Lung (tissue), 12 donors: ENCODE data around the gene ITM2A. TPM values are rescaled to one million over a fixed set of nuclear protein-coding genes. Genes with fewer than 3 reads are reported as not detected.

Experiments
- ATAC-seq: fragments of 200-7000 bp; cut with Tn5 transposase; one replicate; pipeline ENCODE4 v1.9.1; 2020; ENCODE audit warnings: moderate number of reproducible peaks; ENCODE audit not compliant: insufficient read depth, low FRiP score
- DNase-seq, 3 donors: peaks; one replicate each; pipeline ENCODE4 v3.0.0-alpha.2; 2013 to 2017
- H3K27ac ChIP-seq, 2 donors: one replicate each; pipeline ENCODE4 v1.5.1; 2013; ENCODE audit warnings: mild to moderate bottlenecking in 2 of 2, moderate library complexity in 2 of 2, control low read depth in 1 of 2, inconsistent platforms in 1 of 2, low read depth in 1 of 2, low read length in 1 of 2
- H3K27me3 ChIP-seq, 3 donors: one replicate each; pipeline ENCODE4 v1.5.1; 2013; ENCODE audit warnings: low read length in 2 of 3; ENCODE audit not compliant: control insufficient read depth in 3 of 3, insufficient read depth in 3 of 3
- H3K36me3 ChIP-seq, 4 donors: one replicate each; pipeline ENCODE4 v1.5.1; 2013; ENCODE audit warnings: low read length in 4 of 4, mild to moderate bottlenecking in 1 of 4, moderate library complexity in 1 of 4; ENCODE audit not compliant: control insufficient read depth in 4 of 4, insufficient read depth in 4 of 4
- H3K4me1 ChIP-seq, 5 donors: one replicate each; pipeline ENCODE4 v1.5.1; 2013; ENCODE audit warnings: low read length in 5 of 5, mild to moderate bottlenecking in 2 of 5, moderate library complexity in 1 of 5; ENCODE audit not compliant: control insufficient read depth in 5 of 5, insufficient read depth in 5 of 5
- H3K4me3 ChIP-seq: one replicate; pipeline ENCODE4 v1.5.1; 2013; ENCODE audit warnings: mild to moderate bottlenecking, control low read depth, moderate library complexity
- H3K9ac ChIP-seq, 2 donors: one replicate each; pipeline ENCODE4 v1.5.1; 2013; ENCODE audit warnings: low read length in 2 of 2, control low read depth in 1 of 2; ENCODE audit not compliant: insufficient read depth in 1 of 2
- H3K9me3 ChIP-seq, 4 donors: one replicate each; pipeline ENCODE4 v1.5.1; 2013; ENCODE audit warnings: low read length in 3 of 4, mild to moderate bottlenecking in 1 of 4, moderate library complexity in 1 of 4; ENCODE audit not compliant: control insufficient read depth in 4 of 4, insufficient read depth in 3 of 4
- CTCF ChIP-seq: IDR thresholded peaks from 2 replicates; pipeline ENCODE4 v1.5.1; 2012; ENCODE audit warnings: mild to moderate bottlenecking; ENCODE audit errors: control extremely low read depth, extremely low read depth
- WGBS, 2 donors: extraction: QIAGEN DNeasy Blood & Tissue Kit; methylation state at CpG; one replicate each; pipeline ENCODE4 v1.1.7; 2013; 5-methylcytosine and 5-hydroxymethylcytosine counted together
- polyA plus RNA-seq, 2 donors: library from polyadenylated mRNA; stranded (reverse); fragments of 200-250 nt; gene quantifications; one replicate each; pipeline ENCODE4 v1.2.1, GENCODE V29; 2013
- total RNA-seq, 2 donors: library from RNA; depleted of rRNA in 1 of 2; stranded (reverse); fragments of >200 nt in 1 of 2; gene quantifications; one replicate each; pipeline ENCODE4 v1.2.1, GENCODE V29; 2014 to 2021
- donor health status: control.
- donor health status: control.
- donor health status: Bipolar disorder and iron deficiency.
- donor health status: healthy.
- donor health status: DM: yes; HTN: yes; CAD: no.

The ITM2A gene
- total and polyA plus RNA-seq, 4 donors = 7.1 to 125 (median 27.9) TPM

GRCh38 chrX:79365591-79365990 is 1.5 kb downstream of the ITM2A start:
- no peaks in the 10 kb centered on the region for H3K36me3 ChIP-seq
- H3K9me3 ChIP-seq = no peaks in the 10 kb centered on the region
- 42 to 50% methylated on average over 1 of the region's 1 CpG for WGBS, 2 donors
- no peaks in the 10 kb centered on the region for H3K27me3 ChIP-seq
- no peak for TF ChIP-seq CTCF
- no peak overlapping the region for H3K27ac ChIP-seq
- no peaks in the 10 kb centered on the region for H3K4me1 ChIP-seq
- DNase-seq = no peak
- ATAC-seq = no peak
- no peak overlapping the region for H3K9ac ChIP-seq
- no peak overlapping the region for H3K4me3 ChIP-seq

GRCh38 chrX:79364306-79364705 is 2.8 kb downstream of the ITM2A start:
- H3K9me3 ChIP-seq = no peaks in the 10 kb centered on the region
- WGBS, 2 donors = 53 to 57% methylated on average over 5 of the region's 5 CpGs
- no peak for ATAC-seq
- no peaks in the 10 kb centered on the region for H3K36me3 ChIP-seq
- H3K4me3 ChIP-seq = no peak overlapping the region
- no peak for DNase-seq
- H3K9ac ChIP-seq = no peak overlapping the region
- H3K27ac ChIP-seq = no peak overlapping the region
- no peak for TF ChIP-seq CTCF
- H3K27me3 ChIP-seq = no peaks in the 10 kb centered on the region
- no peaks in the 10 kb centered on the region for H3K4me1 ChIP-seq

GRCh38 chrX:79361192-79361870 is 5.8 kb downstream of the ITM2A start:
- no peak for DNase-seq
- Histone ChIP-seq H3K4me1 (no peaks in the 10 kb centered on the region), H3K36me3 (no peaks in the 10 kb centered on the region), H3K27me3 (no peaks in the 10 kb centered on the region), H3K9me3 (no peaks in the 10 kb centered on the region), H3K4me3 (no peak overlapping the region), H3K27ac (no peak overlapping the region), H3K9ac (no peak overlapping the region)
- WGBS, 2 donors = 61 to 84% methylated on average over 6 of the region's 6 CpGs
- ATAC-seq = no peak
- TF ChIP-seq CTCF = no peak
